Stimulated activated CD4-positive, alpha-beta T cell treated with anti-CD3 and anti-CD28 coated beads, TNF-alpha, amount 100 ng/mL, for 4 hours (primary cell): ENCODE measurements around the gene TSEN54.
"Not testable (repeated sequence)": the region's sequence is repeated elsewhere in the genome, so short reads cannot be mapped to it uniquely, and the experiment has no call there.

Source experiments
- DNase-seq, 3 experiments: peaks; one replicate each; pipeline ENCODE4 v3.0.0-alpha.2; 2020; ENCODE audit warnings: low read depth in 3 of 3

TSEN54 gene

GRCh38 chr17:75516255-75516618, at the start of gene TSEN54:
Gene TSEN54, plus strand, starts transcription at chr17:75516528. Its CDS starts 33 bp downstream, at chr17:75516561.
- DNase-seq, result peak; percentile 88 to 97 (median 90)

GRCh38 chr17:75468291-75468754, 48.0 kb upstream of the TSEN54 start:
- DNase-seq, result no peak

GRCh38 chr17:75468779-75469373, 47.5 kb upstream of the TSEN54 start:
- no peak for DNase-seq

- no peak for DNase-seq
Observed at GRCh38 chr17:75471207-75471606, 45.1 kb upstream of the TSEN54 start.

GRCh38 chr17:75472119-75472518, 44.2 kb upstream of the TSEN54 start:
- no peak for DNase-seq

- DNase-seq, result no peak
Observed at GRCh38 chr17:75473246-75473645, 43.1 kb upstream of the TSEN54 start.

- no peak for DNase-seq
Observed at GRCh38 chr17:75474736-75475135, 41.6 kb upstream of the TSEN54 start.

GRCh38 chr17:75475144-75475835, 41.0 kb upstream of the TSEN54 start:
- DNase-seq, result no peak

GRCh38 chr17:75475851-75476250, 40.5 kb upstream of the TSEN54 start:
- DNase-seq, result no peak

- no peak for DNase-seq
Observed at GRCh38 chr17:75476271-75476671, 40.1 kb upstream of the TSEN54 start.

- DNase-seq, result no peak
Observed at GRCh38 chr17:75476752-75477489, 39.4 kb upstream of the TSEN54 start.

- DNase-seq, result not testable (repeated sequence)
Observed at GRCh38 chr17:75477490-75477862, 38.9 kb upstream of the TSEN54 start.

GRCh38 chr17:75478508-75478907, 37.8 kb upstream of the TSEN54 start:
- DNase-seq, result no peak

- no peak for DNase-seq
Observed at GRCh38 chr17:75480281-75480680, 36.0 kb upstream of the TSEN54 start.

GRCh38 chr17:75481194-75482068, 34.9 kb upstream of the TSEN54 start:
- DNase-seq, result no peak

GRCh38 chr17:75482098-75482942, 34.0 kb upstream of the TSEN54 start:
- no peak for DNase-seq

- DNase-seq, result no peak
Observed at GRCh38 chr17:75485688-75486087, 30.6 kb upstream of the TSEN54 start.

GRCh38 chr17:75486151-75486550, 30.2 kb upstream of the TSEN54 start:
- no peak for DNase-seq

GRCh38 chr17:75486951-75487350, 29.4 kb upstream of the TSEN54 start:
- no peak for DNase-seq

GRCh38 chr17:75487351-75488070, 28.8 kb upstream of the TSEN54 start:
- peak in 2 of 3 experiments; percentile 9 for DNase-seq
